Measurements from ENCODE around the gene LANCL3. TPM values are rescaled to one million over a fixed set of nuclear protein-coding genes. Genes with fewer than 3 reads are reported as not detected.
"Not testable (repeated sequence)": the region's sequence is repeated elsewhere in the genome, so short reads cannot be mapped to it uniquely, and the experiment has no call there.

The LANCL3 gene
- polyA plus RNA-seq, 2 donors = 0.98 to 1.4 TPM

DNA sequence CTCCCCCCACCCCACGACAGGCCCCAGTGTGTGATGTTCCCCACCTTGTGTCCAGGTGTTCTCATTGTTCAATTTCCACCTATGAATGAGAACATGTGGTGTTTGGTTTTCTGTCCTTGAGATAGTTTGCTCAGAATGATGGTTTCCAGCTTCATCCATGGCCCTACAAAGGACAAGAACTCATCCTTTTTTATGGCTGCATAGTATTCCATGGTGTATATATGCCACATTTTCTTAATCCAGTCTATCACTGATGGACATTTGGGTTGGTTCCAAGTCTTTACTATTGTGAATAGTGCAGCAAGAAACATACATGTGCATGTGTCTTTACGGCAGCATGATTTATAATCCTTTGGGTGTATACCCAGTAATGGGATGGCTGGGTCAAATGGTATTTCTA is 79.4 kb downstream of the LANCL3 start:
- not testable (repeated sequence) for H3K27ac ChIP-seq (ENCODE audit: low read depth in 2 of 2, low read length in 1 of 2); H3K36me3 ChIP-seq (ENCODE audit: control insufficient read depth in 2 of 2, insufficient read depth in 2 of 2, low read length in 1 of 2); H3K9me3 ChIP-seq (ENCODE audit: control insufficient read depth in 2 of 2, insufficient read depth in 1 of 2, low read depth in 1 of 2, low read length in 1 of 2); H3K27me3 ChIP-seq (ENCODE audit: control insufficient read depth in 1 of 2, insufficient read depth in 2 of 2, low read length in 2 of 2); H3K4me1 ChIP-seq (ENCODE audit: control insufficient read depth in 2 of 2, insufficient read depth in 2 of 2, low read length in 1 of 2); H3K4me3 ChIP-seq (ENCODE audit: low read depth in 1 of 2, low read length in 2 of 2)
- WGBS, 2 donors = 97% methylated on average over 2 of the region's 2 CpGs

DNA sequence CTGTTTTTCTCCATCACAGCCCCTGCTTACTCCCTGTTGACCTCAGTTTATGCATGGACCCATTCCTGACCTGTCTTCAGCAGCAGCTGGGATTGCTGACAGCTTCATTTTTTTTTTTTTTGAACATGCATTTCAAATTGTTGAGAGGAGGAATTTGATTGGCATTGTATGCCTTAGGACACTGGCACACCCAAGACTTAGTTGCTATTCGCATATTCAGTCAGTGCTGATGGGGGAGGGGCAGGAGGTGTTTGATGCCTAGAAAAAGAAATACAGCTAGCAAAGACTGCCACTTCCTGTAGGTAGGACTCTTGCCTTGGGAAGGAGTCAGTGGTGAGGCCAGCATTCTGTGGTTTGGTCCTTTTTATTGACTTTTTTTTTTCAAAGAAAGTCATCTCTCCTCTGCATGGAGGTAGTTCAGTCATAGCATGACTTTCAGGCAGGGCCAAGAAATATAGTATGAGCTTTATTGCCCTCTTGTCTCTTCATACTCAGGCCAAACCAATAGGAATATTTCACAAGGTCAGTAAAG is 80.5 kb downstream of the LANCL3 start:
- Histone ChIP-seq H3K27me3 (ENCODE audit: control insufficient read depth in 1 of 2, insufficient read depth in 2 of 2, low read length in 2 of 2) (no peaks in the 10 kb centered on the region), H3K27ac (ENCODE audit: low read depth in 2 of 2, low read length in 1 of 2) (no peak overlapping the region), H3K9me3 (ENCODE audit: control insufficient read depth in 2 of 2, insufficient read depth in 1 of 2, low read depth in 1 of 2, low read length in 1 of 2) (no peaks in the 10 kb centered on the region), H3K36me3 (ENCODE audit: control insufficient read depth in 2 of 2, insufficient read depth in 2 of 2, low read length in 1 of 2) (no peaks in the 10 kb centered on the region), H3K4me3 (ENCODE audit: low read depth in 1 of 2, low read length in 2 of 2) (no peak overlapping the region), H3K4me1 (ENCODE audit: control insufficient read depth in 2 of 2, insufficient read depth in 2 of 2, low read length in 1 of 2) (no peaks in the 10 kb centered on the region)
- 54 to 59% methylated on average over 1 of the region's 1 CpG for WGBS, 2 donors

DNA sequence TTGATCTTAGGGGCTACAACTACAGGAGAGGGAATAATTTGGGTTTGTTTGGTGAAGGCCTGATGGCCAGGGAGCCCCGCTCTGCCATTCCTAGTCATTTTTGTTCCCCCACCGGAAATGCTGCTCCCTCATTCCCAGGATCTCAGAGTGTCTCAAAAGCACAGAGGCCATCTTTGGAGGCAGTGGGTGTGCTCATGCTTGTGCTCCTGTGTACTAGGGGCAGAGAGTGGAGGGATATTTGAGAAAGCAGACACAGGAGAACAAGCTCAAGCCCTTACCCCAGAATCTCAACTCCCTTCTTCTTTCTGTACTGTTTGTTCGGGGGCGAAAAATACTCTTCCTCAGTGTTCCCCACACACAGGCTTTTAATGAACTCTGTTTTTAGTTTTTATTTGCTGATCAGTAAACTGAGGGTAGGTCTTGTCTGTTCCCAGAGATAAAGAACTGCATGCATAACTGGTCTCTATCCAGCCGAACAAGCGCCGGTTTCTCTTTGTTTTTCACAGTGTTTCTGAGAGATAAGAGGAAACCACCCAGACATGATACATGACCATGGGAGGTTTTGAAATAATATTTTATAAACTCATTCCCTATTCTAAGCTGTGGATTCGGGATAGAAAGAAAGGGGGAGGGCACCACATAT is 81.2 kb downstream of the LANCL3 start:
- Histone ChIP-seq H3K4me1 (ENCODE audit: control insufficient read depth in 2 of 2, insufficient read depth in 2 of 2, low read length in 1 of 2) (no peaks in the 10 kb centered on the region), H3K27me3 (ENCODE audit: control insufficient read depth in 1 of 2, insufficient read depth in 2 of 2, low read length in 2 of 2) (no peaks in the 10 kb centered on the region), H3K9me3 (ENCODE audit: control insufficient read depth in 2 of 2, insufficient read depth in 1 of 2, low read depth in 1 of 2, low read length in 1 of 2) (no peaks in the 10 kb centered on the region), H3K4me3 (ENCODE audit: low read depth in 1 of 2, low read length in 2 of 2) (no peak overlapping the region), H3K36me3 (ENCODE audit: control insufficient read depth in 2 of 2, insufficient read depth in 2 of 2, low read length in 1 of 2) (no peaks in the 10 kb centered on the region), H3K27ac (ENCODE audit: low read depth in 2 of 2, low read length in 1 of 2) (no peak overlapping the region)
- WGBS, 2 donors = 86 to 90% methylated on average over 8 of the region's 8 CpGs

DNA sequence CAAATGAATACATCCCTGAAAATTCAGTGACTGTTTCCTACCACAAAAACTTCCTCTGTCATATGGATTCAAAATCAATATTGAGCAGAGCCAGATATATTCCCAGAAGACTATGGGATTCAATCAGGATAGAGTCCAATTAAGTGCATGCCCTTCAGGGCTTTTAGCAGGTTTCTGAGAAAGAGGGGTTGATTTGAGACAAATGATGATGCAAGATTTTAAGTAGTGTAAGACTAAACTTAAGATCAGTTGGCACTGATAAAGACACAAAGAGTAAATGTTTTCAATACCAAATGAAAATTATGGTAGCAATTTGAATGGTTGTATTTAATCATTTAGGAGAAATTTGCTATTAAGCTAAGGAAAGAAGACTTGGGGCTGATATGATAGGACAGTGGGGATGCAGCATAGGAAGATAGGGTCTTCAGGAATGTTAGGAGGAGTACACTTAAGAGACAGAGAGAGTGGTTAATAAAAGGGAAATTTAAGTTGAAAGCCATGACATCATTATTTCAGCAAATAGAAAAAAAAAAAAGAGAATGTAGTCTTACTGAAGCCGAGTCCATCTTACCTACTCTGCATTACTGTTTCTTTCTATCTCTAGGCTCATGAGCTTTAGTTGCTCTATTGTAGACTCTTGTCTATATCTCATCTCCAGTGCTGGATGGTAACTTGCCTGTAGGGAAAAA is 82.1 kb downstream of the LANCL3 start:
- Histone ChIP-seq H3K9me3 (ENCODE audit: control insufficient read depth in 2 of 2, insufficient read depth in 1 of 2, low read depth in 1 of 2, low read length in 1 of 2) (no peaks in the 10 kb centered on the region), H3K27ac (ENCODE audit: low read depth in 2 of 2, low read length in 1 of 2) (no peak overlapping the region), H3K27me3 (ENCODE audit: control insufficient read depth in 1 of 2, insufficient read depth in 2 of 2, low read length in 2 of 2) (no peaks in the 10 kb centered on the region), H3K4me3 (ENCODE audit: low read depth in 1 of 2, low read length in 2 of 2) (no peak overlapping the region), H3K4me1 (ENCODE audit: control insufficient read depth in 2 of 2, insufficient read depth in 2 of 2, low read length in 1 of 2) (no peaks in the 10 kb centered on the region), H3K36me3 (ENCODE audit: control insufficient read depth in 2 of 2, insufficient read depth in 2 of 2, low read length in 1 of 2) (no peaks in the 10 kb centered on the region)
- WGBS, 2 donors = 85 to 92% methylated on average over 1 of the region's 1 CpG

DNA sequence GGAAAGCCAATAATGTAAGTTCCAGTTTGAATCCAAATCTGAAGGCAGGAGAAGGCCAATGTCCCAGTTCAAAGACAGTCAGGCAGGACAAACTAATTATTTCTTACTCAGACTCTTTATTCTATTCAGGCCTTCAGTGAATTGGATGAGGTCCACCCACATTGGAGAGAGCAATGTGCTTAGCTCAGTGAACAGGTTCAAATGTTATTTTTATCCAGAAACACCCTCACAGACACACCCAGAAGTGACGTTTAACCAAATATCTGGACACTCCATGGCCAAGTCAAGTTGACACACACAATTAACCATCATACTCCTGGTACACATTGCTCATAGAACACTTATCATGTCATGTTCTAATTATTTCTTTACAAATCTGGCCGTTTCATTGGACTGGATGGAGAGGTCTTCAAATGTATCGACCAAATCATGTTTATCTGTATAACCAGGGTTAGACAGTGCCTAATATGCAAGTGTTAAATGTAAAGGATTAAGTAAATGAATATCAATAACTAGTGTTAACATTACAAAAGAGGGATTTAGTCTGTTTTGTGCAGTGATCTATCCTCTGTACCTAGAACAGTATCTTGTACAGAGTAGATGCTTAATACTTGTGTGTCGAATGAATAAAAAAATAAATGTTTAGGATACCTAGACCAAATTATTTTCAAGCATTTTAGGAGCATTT is 87.0 kb downstream of the LANCL3 start:
- Histone ChIP-seq H3K9me3 (ENCODE audit: control insufficient read depth in 2 of 2, insufficient read depth in 1 of 2, low read depth in 1 of 2, low read length in 1 of 2) (no peaks in the 10 kb centered on the region), H3K4me3 (ENCODE audit: low read depth in 1 of 2, low read length in 2 of 2) (no peak overlapping the region), H3K36me3 (ENCODE audit: control insufficient read depth in 2 of 2, insufficient read depth in 2 of 2, low read length in 1 of 2) (no peaks in the 10 kb centered on the region), H3K27me3 (ENCODE audit: control insufficient read depth in 1 of 2, insufficient read depth in 2 of 2, low read length in 2 of 2) (no peaks in the 10 kb centered on the region), H3K27ac (ENCODE audit: low read depth in 2 of 2, low read length in 1 of 2) (no peak overlapping the region), H3K4me1 (ENCODE audit: control insufficient read depth in 2 of 2, insufficient read depth in 2 of 2, low read length in 1 of 2) (no peaks in the 10 kb centered on the region)
- WGBS, 2 donors = 67 to 71% methylated on average over 4 of the region's 4 CpGs

DNA sequence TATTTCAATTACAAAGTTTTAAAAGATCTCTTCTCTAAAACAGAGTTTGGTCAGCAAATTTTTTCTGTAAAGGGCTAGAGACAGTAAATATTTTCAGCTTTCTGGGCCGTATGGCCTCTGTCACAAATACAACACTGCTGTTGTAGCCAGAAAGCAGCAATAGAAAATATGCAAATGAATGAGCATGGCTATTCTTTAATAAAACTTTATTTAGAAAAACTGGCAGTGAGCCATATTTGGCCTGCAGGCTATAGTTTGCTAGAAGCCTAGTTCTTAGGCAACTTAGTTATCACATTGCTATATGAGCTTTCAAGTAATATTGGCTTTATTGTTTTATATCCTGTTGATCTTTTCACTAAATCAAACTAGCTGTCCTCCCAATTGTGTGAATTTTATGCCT is 87.6 kb downstream of the LANCL3 start:
- Histone ChIP-seq H3K4me1 (ENCODE audit: control insufficient read depth in 2 of 2, insufficient read depth in 2 of 2, low read length in 1 of 2) (no peaks in the 10 kb centered on the region), H3K27me3 (ENCODE audit: control insufficient read depth in 1 of 2, insufficient read depth in 2 of 2, low read length in 2 of 2) (no peaks in the 10 kb centered on the region), H3K27ac (ENCODE audit: low read depth in 2 of 2, low read length in 1 of 2) (no peak overlapping the region), H3K9me3 (ENCODE audit: control insufficient read depth in 2 of 2, insufficient read depth in 1 of 2, low read depth in 1 of 2, low read length in 1 of 2) (no peaks in the 10 kb centered on the region), H3K4me3 (ENCODE audit: low read depth in 1 of 2, low read length in 2 of 2) (no peak overlapping the region), H3K36me3 (ENCODE audit: control insufficient read depth in 2 of 2, insufficient read depth in 2 of 2, low read length in 1 of 2) (no peaks in the 10 kb centered on the region)
- WGBS, 2 donors = 80 to 89% methylated on average over 1 of the region's 1 CpG

DNA sequence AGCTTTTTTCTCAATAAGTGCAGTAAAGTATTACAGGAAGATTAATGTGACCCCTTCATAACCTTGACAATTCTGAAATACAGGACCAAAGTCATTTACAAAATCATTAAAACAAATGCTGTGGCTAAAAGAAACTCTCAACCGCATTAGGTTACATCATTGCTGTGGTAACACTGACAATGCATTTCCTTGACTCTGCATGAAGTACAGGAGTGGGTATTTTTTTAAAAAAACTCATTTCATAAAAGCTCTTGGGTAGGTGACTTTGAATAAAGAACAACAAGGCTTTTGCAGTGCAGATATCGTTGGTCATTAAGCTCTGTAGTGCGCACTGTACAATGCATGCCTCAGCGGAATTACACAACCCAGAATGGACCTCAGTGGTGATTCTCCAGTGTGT is 90.7 kb downstream of the LANCL3 start:
- Histone ChIP-seq H3K36me3 (ENCODE audit: control insufficient read depth in 2 of 2, insufficient read depth in 2 of 2, low read length in 1 of 2) (no peaks in the 10 kb centered on the region), H3K27ac (ENCODE audit: low read depth in 2 of 2, low read length in 1 of 2) (no peak overlapping the region), H3K9me3 (ENCODE audit: control insufficient read depth in 2 of 2, insufficient read depth in 1 of 2, low read depth in 1 of 2, low read length in 1 of 2) (no peaks in the 10 kb centered on the region), H3K4me1 (ENCODE audit: control insufficient read depth in 2 of 2, insufficient read depth in 2 of 2, low read length in 1 of 2) (no peaks in the 10 kb centered on the region), H3K4me3 (ENCODE audit: low read depth in 1 of 2, low read length in 2 of 2) (no peak overlapping the region), H3K27me3 (ENCODE audit: control insufficient read depth in 1 of 2, insufficient read depth in 2 of 2, low read length in 2 of 2) (no peaks in the 10 kb centered on the region)
- 88 to 90% methylated on average over 4 of the region's 4 CpGs for WGBS, 2 donors

DNA sequence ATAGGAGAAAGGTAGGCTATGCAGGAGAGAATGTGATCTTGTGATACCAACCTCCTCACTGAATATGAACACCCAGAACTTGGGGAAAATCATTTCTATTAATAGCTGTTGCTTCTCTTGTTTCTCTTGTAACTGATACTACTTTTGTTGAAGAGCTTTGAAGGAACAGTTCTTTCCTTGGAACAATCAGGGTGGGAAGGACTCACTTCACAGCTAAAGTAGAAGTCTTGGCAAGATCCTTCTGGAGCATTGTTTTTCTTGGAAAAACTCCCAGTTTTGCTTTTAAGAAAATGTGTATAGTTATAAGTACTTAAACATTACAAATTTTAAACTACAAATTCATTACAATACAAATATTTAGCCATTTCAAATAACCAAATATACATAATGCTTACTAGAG is 95.1 kb downstream of the LANCL3 start:
- H3K4me3 ChIP-seq (ENCODE audit: low read depth in 1 of 2, low read length in 2 of 2) = no peak overlapping the region
- no peaks in the 10 kb centered on the region for H3K9me3 ChIP-seq (ENCODE audit: control insufficient read depth in 2 of 2, insufficient read depth in 1 of 2, low read depth in 1 of 2, low read length in 1 of 2)
- no peaks in the 10 kb centered on the region for H3K4me1 ChIP-seq (ENCODE audit: control insufficient read depth in 2 of 2, insufficient read depth in 2 of 2, low read length in 1 of 2)
- H3K27me3 ChIP-seq (ENCODE audit: control insufficient read depth in 1 of 2, insufficient read depth in 2 of 2, low read length in 2 of 2) = no peaks in the 10 kb centered on the region
- no peak overlapping the region for H3K27ac ChIP-seq (ENCODE audit: low read depth in 2 of 2, low read length in 1 of 2)
- no peaks in the 10 kb centered on the region for H3K36me3 ChIP-seq (ENCODE audit: control insufficient read depth in 2 of 2, insufficient read depth in 2 of 2, low read length in 1 of 2)

DNA sequence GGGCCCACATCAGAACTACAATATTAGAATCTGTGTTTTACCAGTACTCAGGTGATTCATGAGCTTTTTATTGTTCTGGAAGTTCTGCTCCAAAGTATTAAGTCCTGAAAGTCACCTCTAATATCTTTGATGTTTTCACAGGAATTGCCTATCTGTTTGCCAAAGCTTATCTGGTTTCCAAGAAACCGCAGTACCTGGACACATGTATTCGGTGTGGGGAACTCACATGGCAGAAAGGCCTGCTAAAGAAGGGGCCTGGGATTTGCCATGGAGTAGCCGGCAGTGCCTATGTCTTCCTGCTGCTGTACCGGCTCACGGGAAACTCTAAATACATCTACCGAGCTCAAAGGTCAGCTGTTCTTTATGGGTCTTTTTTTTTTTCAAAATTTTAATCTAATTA is 95.7 kb downstream of the LANCL3 start:
- H3K9me3 ChIP-seq (ENCODE audit: control insufficient read depth in 2 of 2, insufficient read depth in 1 of 2, low read depth in 1 of 2, low read length in 1 of 2) = no peaks in the 10 kb centered on the region
- H3K36me3 ChIP-seq (ENCODE audit: control insufficient read depth in 2 of 2, insufficient read depth in 2 of 2, low read length in 1 of 2) = no peaks in the 10 kb centered on the region
- no peaks in the 10 kb centered on the region for H3K4me1 ChIP-seq (ENCODE audit: control insufficient read depth in 2 of 2, insufficient read depth in 2 of 2, low read length in 1 of 2)
- H3K27me3 ChIP-seq (ENCODE audit: control insufficient read depth in 1 of 2, insufficient read depth in 2 of 2, low read length in 2 of 2) = no peaks in the 10 kb centered on the region
- WGBS, 2 donors = 81 to 93% methylated on average over 6 of the region's 6 CpGs
- no peak overlapping the region for H3K27ac ChIP-seq (ENCODE audit: low read depth in 2 of 2, low read length in 1 of 2)
- H3K4me3 ChIP-seq (ENCODE audit: low read depth in 1 of 2, low read length in 2 of 2) = no peak overlapping the region

All from esophagus (tissue), 2 donors.